Liver (tissue), 9 donors: ENCODE data around the gene KIZ. TPM values are rescaled to one million over a fixed set of nuclear protein-coding genes. Genes with fewer than 3 reads are reported as not detected.

Experiments used
- DNase-seq: peaks from one replicate; pipeline ENCODE4 v3.0.0-alpha.2; 2017; ENCODE audit warnings: low spot score
- H3K27ac ChIP-seq, 2 donors: one replicate each; pipeline ENCODE4 v1.7.0; 2013; ENCODE audit warnings: inconsistent platforms in 2 of 2, low read length in 2 of 2, control low read depth in 1 of 2, low read depth in 1 of 2, mild to moderate bottlenecking in 1 of 2
- H3K27me3 ChIP-seq, 4 donors: one replicate each; pipeline versions ENCODE4 v1.6.1 to v1.7.0; 2013; ENCODE audit warnings: low read length in 3 of 4, inconsistent platforms in 1 of 4, mild to moderate bottlenecking in 1 of 4, moderate library complexity in 1 of 4; ENCODE audit not compliant: control insufficient read depth in 4 of 4, insufficient read depth in 4 of 4
- H3K36me3 ChIP-seq, 4 donors: one replicate each; pipeline versions ENCODE4 v1.6.1 to v1.7.0; 2013; ENCODE audit warnings: low read length in 3 of 4, mild to moderate bottlenecking in 3 of 4, low read depth in 1 of 4, moderate library complexity in 1 of 4; ENCODE audit not compliant: control insufficient read depth in 4 of 4, insufficient read depth in 3 of 4
- H3K4me1 ChIP-seq, 4 donors: one replicate each; pipeline versions ENCODE4 v1.6.1 to v1.7.0; 2013; ENCODE audit warnings: low read length in 3 of 4, mild to moderate bottlenecking in 3 of 4, moderate library complexity in 1 of 4; ENCODE audit not compliant: control insufficient read depth in 4 of 4, insufficient read depth in 4 of 4
- H3K4me3 ChIP-seq, 3 donors: one replicate each; pipeline versions ENCODE4 v1.6.1 to v1.7.0; 2013; ENCODE audit warnings: low read length in 3 of 3, control low read depth in 1 of 3, low read depth in 1 of 3, mild to moderate bottlenecking in 1 of 3
- H3K9ac ChIP-seq, 2 donors: one replicate each; pipeline ENCODE4 v1.7.0; 2013; ENCODE audit warnings: low read length in 2 of 2, mild to moderate bottlenecking in 2 of 2, moderate library complexity in 2 of 2, control low read depth in 1 of 2, low read depth in 1 of 2
- H3K9me3 ChIP-seq, 4 donors: one replicate each; pipeline versions ENCODE4 v1.6.1 to v1.7.0; 2013; ENCODE audit warnings: low read length in 3 of 4; ENCODE audit not compliant: control insufficient read depth in 4 of 4
- ATF3 ChIP-seq: IDR thresholded peaks from 2 replicates; pipeline ENCODE4 v1.6.1; 2016; ENCODE audit warnings: antibody characterized with exemption
- CTCF ChIP-seq: fragments of 150-350 bp; IDR thresholded peaks from 2 replicates; pipeline ENCODE4 v1.5.1; 2017; ENCODE audit warnings: improper control_type of control experiment, low read depth, low read length; ENCODE audit not compliant: missing input control
- EGR1 ChIP-seq, 2 donors: IDR thresholded peaks; 2 replicates each; pipeline ENCODE4 v1.6.1; 2016 to 2018; ENCODE audit warnings: antibody characterized with exemption in 2 of 2, low read depth in 2 of 2
- FOXA1 ChIP-seq: IDR thresholded peaks from 2 replicates; pipeline ENCODE4 v1.6.1; 2016; ENCODE audit warnings: antibody characterized with exemption
- FOXA2 ChIP-seq: IDR thresholded peaks from 2 replicates; pipeline ENCODE4 v1.6.1; 2016; ENCODE audit warnings: antibody characterized with exemption
- HNF4A ChIP-seq, 2 donors: conservative IDR thresholded peaks; 2 replicates each; pipeline ENCODE4 v1.6.1; 2016; ENCODE audit warnings: antibody characterized with exemption in 2 of 2, mild to moderate bottlenecking in 2 of 2
- HNF4G ChIP-seq: IDR thresholded peaks from 2 replicates; pipeline ENCODE4 v1.6.1; 2016; ENCODE audit warnings: antibody characterized with exemption
- JUND ChIP-seq, 2 donors: IDR thresholded peaks; 2 replicates each; pipeline ENCODE4 v1.6.1; 2016; ENCODE audit warnings: antibody characterized with exemption in 2 of 2
- MAX ChIP-seq: IDR thresholded peaks from 2 replicates; pipeline ENCODE4 v1.6.1; 2016; ENCODE audit warnings: antibody characterized with exemption
- NR2F2 ChIP-seq: IDR thresholded peaks from 2 replicates; pipeline ENCODE4 v1.6.1; 2016; ENCODE audit warnings: antibody characterized with exemption
- RAD21 ChIP-seq, 2 donors: IDR thresholded peaks; 2 replicates each; pipeline ENCODE4 v1.6.1; 2016; ENCODE audit warnings: antibody characterized with exemption in 2 of 2, mild to moderate bottlenecking in 2 of 2
- REST ChIP-seq: IDR thresholded peaks from 2 replicates; pipeline ENCODE4 v1.6.1; 2016; ENCODE audit warnings: antibody characterized with exemption, mild to moderate bottlenecking
- RXRA ChIP-seq, 2 donors: IDR thresholded peaks; 2 replicates each; pipeline ENCODE4 v1.6.1; 2017 to 2018; ENCODE audit warnings: antibody characterized with exemption in 2 of 2, mild to moderate bottlenecking in 1 of 2
- SP1 ChIP-seq: IDR thresholded peaks from 2 replicates; pipeline ENCODE4 v1.6.1; 2018; ENCODE audit warnings: antibody characterized with exemption, mild to moderate bottlenecking
- YY1 ChIP-seq: IDR thresholded peaks from 2 replicates; pipeline ENCODE4 v1.6.1; 2016; ENCODE audit warnings: antibody characterized with exemption, mild to moderate bottlenecking
- ZBTB33 ChIP-seq: IDR thresholded peaks from 2 replicates; pipeline ENCODE4 v1.6.1; 2016; ENCODE audit warnings: antibody characterized with exemption
- WGBS: extraction: QIAGEN DNeasy Blood & Tissue Kit; methylation state at CpG from one replicate; pipeline ENCODE4 v1.1.7; 2013; 5-methylcytosine and 5-hydroxymethylcytosine counted together
- polyA plus RNA-seq, 2 donors: library from polyadenylated mRNA; stranded (reverse) in 1 of 2; unstranded in 1 of 2; fragments of 200-250 nt in 1 of 2; fragments of >200 nt in 1 of 2; fragmentation: Nextera tagmentation in 1 of 2; extraction: Ambion mirVana in 1 of 2; gene quantifications; one replicate each; pipeline versions ENCODE4 v1.2.1 to v1.2.3, GENCODE V29; 2013 to 2015
- total RNA-seq, 2 donors: library from RNA; depleted of rRNA; stranded (reverse); fragments of >200 nt; gene quantifications; one replicate each; pipeline ENCODE4 v1.2.3, GENCODE V29; 2014
- donor health status: healthy.
- donor health status: healthy.
- donor health status: healthy.
- donor health status: healthy.
- donor health status: healthy.

The KIZ gene
- total and polyA plus RNA-seq, 4 donors = 3.0 to 9.5 (median 5.2) TPM

- Histone ChIP-seq H3K36me3 (no peaks in the 10 kb centered on the region), H3K27ac (no peak overlapping the region), H3K9ac (no peak overlapping the region), H3K4me3 (no peak overlapping the region), H3K9me3 (no peaks in the 10 kb centered on the region), H3K27me3 (no peaks in the 10 kb centered on the region), H3K4me1 (no peaks in the 10 kb centered on the region)
- TF ChIP-seq JUND (IDR thresholded peaks at IDR 0.05) = no peak
- TF ChIP-seq REST = no peak
- TF ChIP-seq FOXA2 = no peak
- no peak for TF ChIP-seq RXRA (IDR thresholded peaks at IDR 0.05)
- no peak for TF ChIP-seq HNF4A (conservative IDR thresholded peaks at IDR 0.05)
- TF ChIP-seq FOXA1 = no peak
- no peak for TF ChIP-seq YY1
- no peak for TF ChIP-seq NR2F2
- TF ChIP-seq ZBTB33 = no peak
- TF ChIP-seq SP1 = no peak
- no peak for TF ChIP-seq EGR1 (IDR thresholded peaks at IDR 0.05; ENCODE audit: low read depth in 2 of 2)
- no peak for TF ChIP-seq MAX
- no peak for TF ChIP-seq CTCF
- no peak for TF ChIP-seq HNF4G
- no peak for TF ChIP-seq RAD21 (IDR thresholded peaks at IDR 0.05)
- TF ChIP-seq ATF3 = no peak
- no peak for DNase-seq
- 98% methylated on average over 3 of the region's 3 CpGs for WGBS
Observed at GRCh38 chr20:21181028-21181427, 55.1 kb downstream of the KIZ start.
